ENCODE results near the gene SPSB2. TPM values are rescaled to one million over a fixed set of nuclear protein-coding genes. Genes with fewer than 3 reads are reported as not detected.

Gene SPSB2
- total and polyA plus RNA-seq, 9 of the 15 experiments (the other 6 are each of a cell fraction or from before 2014, with no cell fraction given), result 0.10 to 10.6 (median 1.9) TPM

DNA sequence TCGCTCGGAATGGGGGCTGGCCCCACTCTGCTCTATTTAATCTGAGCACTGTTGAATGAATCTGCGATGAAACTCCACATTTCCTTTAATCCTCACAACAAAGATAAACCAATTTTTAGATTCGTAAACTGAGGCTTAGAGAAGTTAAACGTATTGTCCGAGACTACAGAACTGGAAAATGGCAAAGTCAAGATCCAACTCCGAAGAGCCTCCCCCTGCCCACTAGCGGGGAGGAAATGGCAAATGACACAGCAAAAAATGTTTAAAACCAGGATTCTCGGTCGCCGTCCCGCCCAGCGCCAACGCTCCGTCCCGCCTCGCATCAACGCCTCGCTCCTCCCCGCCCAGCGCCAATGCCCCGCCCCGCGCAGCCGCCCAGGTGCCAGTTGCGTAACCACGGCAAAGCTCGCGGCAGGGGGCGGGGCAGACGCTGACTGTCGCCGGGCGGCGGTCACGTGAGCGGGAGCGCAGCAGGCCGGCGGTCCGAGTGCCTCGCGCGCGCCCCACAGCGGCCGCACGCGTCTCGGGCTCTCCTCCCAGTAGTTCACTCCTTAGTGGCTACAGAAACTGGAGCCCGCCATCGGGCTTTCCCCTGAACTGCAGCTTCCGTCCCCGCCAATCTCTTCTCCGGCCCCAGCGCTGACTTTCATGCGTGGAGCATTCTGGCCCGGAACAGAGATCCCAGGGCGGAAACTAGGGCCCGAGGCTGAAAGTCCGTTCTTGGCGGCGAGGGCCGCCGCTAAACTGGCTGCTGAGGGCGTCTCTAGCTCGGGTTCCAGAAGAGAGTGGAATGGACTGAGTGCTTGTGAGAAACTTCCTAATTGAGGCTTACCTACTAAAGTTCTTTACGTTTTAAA is 17.9 kb upstream of the SPSB2 start (continued):
- TF ChIP-seq, protein P1, sequence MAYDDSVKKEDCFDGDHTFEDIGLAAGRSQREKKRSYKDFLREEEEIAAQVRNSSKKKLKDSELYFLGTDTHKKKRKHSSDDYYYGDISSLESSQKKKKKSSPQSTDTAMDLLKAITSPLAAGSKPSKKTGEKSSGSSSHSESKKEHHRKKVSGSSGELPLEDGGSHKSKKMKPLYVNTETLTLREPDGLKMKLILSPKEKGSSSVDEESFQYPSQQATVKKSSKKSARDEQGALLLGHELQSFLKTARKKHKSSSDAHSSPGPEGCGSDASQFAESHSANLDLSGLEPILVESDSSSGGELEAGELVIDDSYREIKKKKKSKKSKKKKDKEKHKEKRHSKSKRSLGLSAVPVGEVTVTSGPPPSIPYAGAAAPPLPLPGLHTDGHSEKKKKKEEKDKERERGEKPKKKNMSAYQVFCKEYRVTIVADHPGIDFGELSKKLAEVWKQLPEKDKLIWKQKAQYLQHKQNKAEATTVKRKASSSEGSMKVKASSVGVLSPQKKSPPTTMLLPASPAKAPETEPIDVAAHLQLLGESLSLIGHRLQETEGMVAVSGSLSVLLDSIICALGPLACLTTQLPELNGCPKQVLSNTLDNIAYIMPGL (CRISPR knock-in tag; IDR thresholded peaks at IDR 0.05), result no peak; the same call in 1 of the 2 replicates
- TF ChIP-seq PHB2 (IDR thresholded peaks at IDR 0.05; ENCODE audit: low read depth) (no peak), ZNF655 (CRISPR knock-in tag; IDR thresholded peaks at IDR 0.05) (no peak), ZNF384 (IDR thresholded peaks at IDR 0.05; ENCODE audit: low read depth, low read length) (no peak), CBX5 (IDR thresholded peaks at IDR 0.05; ENCODE audit: borderline replicate concordance, low read depth) (no peak), JUND (IDR thresholded peaks at IDR 0.05; ENCODE audit: borderline replicate concordance, low read depth, low read length) (peak; percentile 56), JUND (tag; IDR thresholded peaks at IDR 0.05; ENCODE audit: borderline replicate concordance, low read depth, low read length) (peak; percentile 48; the same call in 1 of the 3 replicates), SMAD3 (CRISPR knock-in tag; conservative IDR thresholded peaks at IDR 0.05) (no peak), ZNF445 (CRISPR knock-in tag; IDR thresholded peaks at IDR 0.05; ENCODE audit: low read depth) (no peak), ZFPM2 (CRISPR knock-in tag; IDR thresholded peaks at IDR 0.05) (no peak), CHD4 (IDR thresholded peaks at IDR 0.05; ENCODE audit: insufficient read depth, insufficient replicate concordance, low read depth, low read length, poor library complexity, severe bottlenecking) (no peak), ZKSCAN3 (CRISPR knock-in tag; IDR thresholded peaks at IDR 0.05) (no peak), ZNF146 (CRISPR knock-in tag; IDR thresholded peaks at IDR 0.05; ENCODE audit: unreplicated experiment) (no peak), PHF21A (IDR thresholded peaks at IDR 0.05; ENCODE audit: borderline replicate concordance, low read depth) (no peak), ZNF217 (CRISPR knock-in tag; IDR thresholded peaks at IDR 0.05) (no peak), BHLHE40 (IDR thresholded peaks at IDR 0.05; ENCODE audit: low read length) (peak; percentile 99), PCBP2 (IDR thresholded peaks at IDR 0.05; ENCODE audit: low read depth, low read length, poor library complexity, severe bottlenecking) (no peak), NUFIP1 (IDR thresholded peaks at IDR 0.05; ENCODE audit: partially characterized antibody) (no peak), MCM5 (IDR thresholded peaks at IDR 0.05; ENCODE audit: low read depth) (no peak)
- TF ChIP-seq, protein P2, sequence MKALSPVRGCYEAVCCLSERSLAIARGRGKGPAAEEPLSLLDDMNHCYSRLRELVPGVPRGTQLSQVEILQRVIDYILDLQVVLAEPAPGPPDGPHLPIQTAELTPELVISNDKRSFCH (CRISPR knock-in tag; IDR thresholded peaks at IDR 0.05), result no peak
- TF ChIP-seq, protein P2 (tag; IDR thresholded peaks at IDR 0.05), result no peak
- TF ChIP-seq, protein P3, sequence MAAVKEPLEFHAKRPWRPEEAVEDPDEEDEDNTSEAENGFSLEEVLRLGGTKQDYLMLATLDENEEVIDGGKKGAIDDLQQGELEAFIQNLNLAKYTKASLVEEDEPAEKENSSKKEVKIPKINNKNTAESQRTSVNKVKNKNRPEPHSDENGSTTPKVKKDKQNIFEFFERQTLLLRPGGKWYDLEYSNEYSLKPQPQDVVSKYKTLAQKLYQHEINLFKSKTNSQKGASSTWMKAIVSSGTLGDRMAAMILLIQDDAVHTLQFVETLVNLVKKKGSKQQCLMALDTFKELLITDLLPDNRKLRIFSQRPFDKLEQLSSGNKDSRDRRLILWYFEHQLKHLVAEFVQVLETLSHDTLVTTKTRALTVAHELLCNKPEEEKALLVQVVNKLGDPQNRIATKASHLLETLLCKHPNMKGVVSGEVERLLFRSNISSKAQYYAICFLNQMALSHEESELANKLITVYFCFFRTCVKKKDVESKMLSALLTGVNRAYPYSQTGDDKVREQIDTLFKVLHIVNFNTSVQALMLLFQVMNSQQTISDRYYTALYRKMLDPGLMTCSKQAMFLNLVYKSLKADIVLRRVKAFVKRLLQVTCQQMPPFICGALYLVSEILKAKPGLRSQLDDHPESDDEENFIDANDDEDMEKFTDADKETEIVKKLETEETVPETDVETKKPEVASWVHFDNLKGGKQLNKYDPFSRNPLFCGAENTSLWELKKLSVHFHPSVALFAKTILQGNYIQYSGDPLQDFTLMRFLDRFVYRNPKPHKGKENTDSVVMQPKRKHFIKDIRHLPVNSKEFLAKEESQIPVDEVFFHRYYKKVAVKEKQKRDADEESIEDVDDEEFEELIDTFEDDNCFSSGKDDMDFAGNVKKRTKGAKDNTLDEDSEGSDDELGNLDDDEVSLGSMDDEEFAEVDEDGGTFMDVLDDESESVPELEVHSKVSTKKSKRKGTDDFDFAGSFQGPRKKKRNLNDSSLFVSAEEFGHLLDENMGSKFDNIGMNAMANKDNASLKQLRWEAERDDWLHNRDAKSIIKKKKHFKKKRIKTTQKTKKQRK (IDR thresholded peaks at IDR 0.05; ENCODE audit: borderline replicate concordance, low read depth, low read length), result no peak

All from K562 (cell line).